GM21381 (cell line): ENCODE results near the gene MPND.

Experiments
- ATAC-seq: cut with Tn5 transposase; IDR thresholded peaks from one replicate; pipeline ENCODE4 v1.9.1; 2021; ENCODE audit warnings: mild to moderate bottlenecking, moderate library complexity; ENCODE audit not compliant: unreplicated experiment

The MPND gene

GRCh38 chr19:4376028-4376670 lies 32.8 kb downstream of the MPND start:
- ATAC-seq: no peak

- no peak for ATAC-seq
These were observed 33.3 kb downstream of the MPND start for GRCh38 chr19:4376671-4376990.

- ATAC-seq: no peak
These were observed 33.8 kb downstream of the MPND start for GRCh38 chr19:4376991-4377781.

- no peak for ATAC-seq
These were observed 35.5 kb downstream of the MPND start for GRCh38 chr19:4378886-4379285.

- ATAC-seq: no peak
These were observed 36.3 kb downstream of the MPND start for GRCh38 chr19:4379383-4380253.

GRCh38 chr19:4380254-4380727 lies 36.9 kb downstream of the MPND start:
- no peak for ATAC-seq

GRCh38 chr19:4385291-4386040 lies 42.1 kb downstream of the MPND start:
- ATAC-seq: no peak

- no peak for ATAC-seq
These were observed 42.9 kb downstream of the MPND start for GRCh38 chr19:4386041-4386782.

- ATAC-seq: no peak
These were observed 45.1 kb downstream of the MPND start for GRCh38 chr19:4388337-4389063.

GRCh38 chr19:4389064-4389375 lies 45.7 kb downstream of the MPND start:
- no peak for ATAC-seq

- ATAC-seq: no peak
These were observed 46.2 kb downstream of the MPND start for GRCh38 chr19:4389511-4390016.

- no peak for ATAC-seq
These were observed 46.7 kb downstream of the MPND start for GRCh38 chr19:4390017-4390566.

GRCh38 chr19:4390567-4391305 lies 47.4 kb downstream of the MPND start:
- no peak for ATAC-seq

- ATAC-seq: no peak
These were observed 47.9 kb downstream of the MPND start for GRCh38 chr19:4391306-4391693.

- no peak for ATAC-seq
These were observed 48.5 kb downstream of the MPND start for GRCh38 chr19:4391701-4392483.

- no peak for ATAC-seq
These were observed 50.7 kb downstream of the MPND start for GRCh38 chr19:4393947-4394590.
